ENCODE measurements around the gene HLCS.

The HLCS gene

GRCh38 chr21:36718951-36719501 lies 247.4 kb downstream of the HLCS start:
- Histone ChIP-seq H3K27ac (ENCODE audit: low read length) (no peak overlapping the region), H3K4me2 (ENCODE audit: low read length) (no peak overlapping the region), H3K4me1 (ENCODE audit: low read length) (no peaks in the 10 kb centered on the region), H3K9ac (ENCODE audit: low read length) (no peak overlapping the region), H4K20me1 (ENCODE audit: insufficient read depth, low read length) (no peaks in the 10 kb centered on the region), H3K27me3 (ENCODE audit: low read depth, low read length) (peaks cover 7% of the 10 kb centered on the region), H3K4me3 (ENCODE audit: low read length) (no peak overlapping the region), H3K36me3 (replicated peaks; ENCODE audit: low read depth, low read length) (no peaks in the 10 kb centered on the region), H2AFZ (ENCODE audit: low read depth, low read length) (no peak overlapping the region), H3K79me2 (ENCODE audit: low read length) (no peaks in the 10 kb centered on the region), H3K9me3 (ENCODE audit: insufficient read depth, low read length) (no peaks in the 10 kb centered on the region)
- TF ChIP-seq EZH2phosphoT487 (IDR thresholded peaks at IDR 0.05; ENCODE audit: low read depth) = no peak
- TF ChIP-seq, protein P1, sequence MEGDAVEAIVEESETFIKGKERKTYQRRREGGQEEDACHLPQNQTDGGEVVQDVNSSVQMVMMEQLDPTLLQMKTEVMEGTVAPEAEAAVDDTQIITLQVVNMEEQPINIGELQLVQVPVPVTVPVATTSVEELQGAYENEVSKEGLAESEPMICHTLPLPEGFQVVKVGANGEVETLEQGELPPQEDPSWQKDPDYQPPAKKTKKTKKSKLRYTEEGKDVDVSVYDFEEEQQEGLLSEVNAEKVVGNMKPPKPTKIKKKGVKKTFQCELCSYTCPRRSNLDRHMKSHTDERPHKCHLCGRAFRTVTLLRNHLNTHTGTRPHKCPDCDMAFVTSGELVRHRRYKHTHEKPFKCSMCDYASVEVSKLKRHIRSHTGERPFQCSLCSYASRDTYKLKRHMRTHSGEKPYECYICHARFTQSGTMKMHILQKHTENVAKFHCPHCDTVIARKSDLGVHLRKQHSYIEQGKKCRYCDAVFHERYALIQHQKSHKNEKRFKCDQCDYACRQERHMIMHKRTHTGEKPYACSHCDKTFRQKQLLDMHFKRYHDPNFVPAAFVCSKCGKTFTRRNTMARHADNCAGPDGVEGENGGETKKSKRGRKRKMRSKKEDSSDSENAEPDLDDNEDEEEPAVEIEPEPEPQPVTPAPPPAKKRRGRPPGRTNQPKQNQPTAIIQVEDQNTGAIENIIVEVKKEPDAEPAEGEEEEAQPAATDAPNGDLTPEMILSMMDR (IDR thresholded peaks at IDR 0.05; ENCODE audit: low read depth, low read length) = no peak

- Histone ChIP-seq H2AFZ (ENCODE audit: low read depth, low read length) (no peak overlapping the region), H3K4me3 (ENCODE audit: low read length) (no peak overlapping the region), H3K36me3 (replicated peaks; ENCODE audit: low read depth, low read length) (no peaks in the 10 kb centered on the region), H3K9ac (ENCODE audit: low read length) (no peak overlapping the region), H3K79me2 (ENCODE audit: low read length) (no peaks in the 10 kb centered on the region), H3K27ac (ENCODE audit: low read length) (no peak overlapping the region), H3K27me3 (ENCODE audit: low read depth, low read length) (peaks cover 16% of the 10 kb centered on the region), H3K4me1 (ENCODE audit: low read length) (no peaks in the 10 kb centered on the region), H3K9me3 (ENCODE audit: insufficient read depth, low read length) (no peaks in the 10 kb centered on the region), H3K4me2 (ENCODE audit: low read length) (no peak overlapping the region), H4K20me1 (ENCODE audit: insufficient read depth, low read length) (no peaks in the 10 kb centered on the region)
- TF ChIP-seq, protein P1 (IDR thresholded peaks at IDR 0.05; ENCODE audit: low read depth, low read length) = no peak
- TF ChIP-seq EZH2phosphoT487 (IDR thresholded peaks at IDR 0.05; ENCODE audit: low read depth) = no peak
Measured at GRCh38 chr21:36717976-36718375, 248.5 kb downstream of the HLCS start.

- no peaks in the 10 kb centered on the region for H3K36me3 ChIP-seq (replicated peaks; ENCODE audit: low read depth, low read length)
- H3K79me2 ChIP-seq (ENCODE audit: low read length) = no peaks in the 10 kb centered on the region
- peaks cover 24% of the 10 kb centered on the region for H3K27me3 ChIP-seq (ENCODE audit: low read depth, low read length)
Measured at GRCh38 chr21:36716836-36717235, 249.6 kb downstream of the HLCS start.

GRCh38 chr21:36716387-36716786 lies 250.1 kb downstream of the HLCS start:
- Histone ChIP-seq H3K9ac (ENCODE audit: low read length) (no peak overlapping the region), H3K4me2 (ENCODE audit: low read length) (no peak overlapping the region), H3K4me1 (ENCODE audit: low read length) (no peaks in the 10 kb centered on the region), H3K79me2 (ENCODE audit: low read length) (no peaks in the 10 kb centered on the region), H2AFZ (ENCODE audit: low read depth, low read length) (no peak overlapping the region), H3K36me3 (replicated peaks; ENCODE audit: low read depth, low read length) (no peaks in the 10 kb centered on the region), H3K27me3 (ENCODE audit: low read depth, low read length) (peaks cover 24% of the 10 kb centered on the region), H3K27ac (ENCODE audit: low read length) (no peak overlapping the region), H3K9me3 (ENCODE audit: insufficient read depth, low read length) (no peaks in the 10 kb centered on the region), H4K20me1 (ENCODE audit: insufficient read depth, low read length) (no peaks in the 10 kb centered on the region), H3K4me3 (ENCODE audit: low read length) (no peak overlapping the region)
- no peak for TF ChIP-seq EZH2phosphoT487 (IDR thresholded peaks at IDR 0.05; ENCODE audit: low read depth)
- TF ChIP-seq, protein P1 (IDR thresholded peaks at IDR 0.05; ENCODE audit: low read depth, low read length) = no peak

More at GRCh38 chr21:36716836-36717235, 249.6 kb downstream of the HLCS start:
- Histone ChIP-seq H3K27ac (ENCODE audit: low read length) (no peak overlapping the region), H3K4me2 (ENCODE audit: low read length) (no peak overlapping the region), H3K4me1 (ENCODE audit: low read length) (no peaks in the 10 kb centered on the region), H3K4me3 (ENCODE audit: low read length) (no peak overlapping the region), H3K9ac (ENCODE audit: low read length) (no peak overlapping the region), H3K9me3 (ENCODE audit: insufficient read depth, low read length) (no peaks in the 10 kb centered on the region), H2AFZ (ENCODE audit: low read depth, low read length) (no peak overlapping the region), H4K20me1 (ENCODE audit: insufficient read depth, low read length) (no peaks in the 10 kb centered on the region)
- TF ChIP-seq, protein P1 (IDR thresholded peaks at IDR 0.05; ENCODE audit: low read depth, low read length) = no peak
- no peak for TF ChIP-seq EZH2phosphoT487 (IDR thresholded peaks at IDR 0.05; ENCODE audit: low read depth)

Measured in OCI-LY3 (cell line).